ENCODE data around the gene MCRIP2. TPM values are rescaled to one million over a fixed set of nuclear protein-coding genes. Genes with fewer than 3 reads are reported as not detected.

Gene MCRIP2
- total RNA-seq, 1 experiment from 2014 or later = 22.4 TPM

DNA sequence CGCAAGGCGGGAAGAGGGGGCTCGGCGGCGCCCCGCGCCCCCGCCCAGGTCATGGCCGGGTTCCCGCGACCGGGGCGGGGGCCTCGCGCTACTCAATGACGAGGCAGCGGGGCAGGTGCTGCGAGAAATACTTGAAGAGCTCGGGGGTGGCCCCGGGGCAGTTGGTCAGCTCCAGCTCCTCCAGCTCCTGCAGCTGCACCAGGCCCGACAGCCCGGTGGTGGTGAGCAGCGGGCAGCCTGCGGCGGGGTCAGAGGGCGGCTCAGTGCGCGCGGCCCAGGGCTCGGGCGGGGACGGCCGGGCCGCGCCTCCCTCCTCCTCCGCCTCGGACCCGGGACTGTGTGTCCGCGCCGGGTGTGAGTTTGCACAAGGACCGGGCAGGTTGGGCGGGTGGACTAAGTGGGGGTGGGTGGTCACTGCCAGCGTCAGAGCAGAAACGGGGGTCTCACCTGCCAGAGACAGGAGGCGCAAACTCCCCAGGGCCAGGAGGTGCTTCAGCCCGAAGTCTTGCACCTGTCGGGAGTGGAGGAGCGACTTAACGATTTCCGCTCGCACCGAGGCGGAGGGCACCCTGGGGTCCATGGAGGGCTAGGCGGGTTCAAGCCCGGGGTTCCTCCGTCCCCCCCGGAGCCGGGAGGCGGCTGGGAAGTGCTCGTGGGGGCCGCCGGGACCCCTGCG lies 52.7 kb downstream of the MCRIP2 start:
- Histone ChIP-seq H3K27me3 (replicated peaks; ENCODE audit: insufficient read depth, low read depth, low read length, poor library complexity) (peaks cover 44% of the 10 kb centered on the region), H3K4me1 (ENCODE audit: insufficient read depth, low read length, poor library complexity, severe bottlenecking) (peaks cover 16% of the 10 kb centered on the region), H3K36me3 (ENCODE audit: insufficient read depth, low read length, poor library complexity, severe bottlenecking) (no peaks in the 10 kb centered on the region), H3K27ac (ENCODE audit: low read depth, low read length, poor library complexity, severe bottlenecking) (no peak overlapping the region), H3K4me3 (ENCODE audit: low read depth, low read length, poor library complexity, severe bottlenecking) (peak overlapping the region; percentile 35), H3K9me3 (ENCODE audit: low read depth, low read length, poor library complexity, severe bottlenecking) (no peaks in the 10 kb centered on the region)
- BruUV-seq (replicated peaks) = no TSS peak
- POLR2A ChIA-PET (ENCODE audit: low non-redundant PET) = no interaction called here
- TF ChIP-seq CTCF (conservative IDR thresholded peaks at IDR 0.05; ENCODE audit: low read depth, low read length) (no peak), EZH2 (IDR thresholded peaks at IDR 0.05; ENCODE audit: borderline replicate concordance, low read depth, low read length, poor library complexity, severe bottlenecking) (peak; percentile 70)
- intact Hi-C loops (cut with micrococcal nuclease; ENCODE audit: unreplicated experiment) = no loop called here
- CTCF ChIA-PET = interaction anchor here (1.4 kb wide), 1 partner anchor 18 kb away, joined by 3 read pairs; no protein-coding TSS in a partner anchor
- DNase-seq (ENCODE audit: low spot score) = no peak

GRCh38 chr16:694863-695354 lies 53.3 kb downstream of the MCRIP2 start:
- Histone ChIP-seq H3K27ac (ENCODE audit: low read depth, low read length, poor library complexity, severe bottlenecking) (no peak overlapping the region), H3K27me3 (replicated peaks; ENCODE audit: insufficient read depth, low read depth, low read length, poor library complexity) (peaks cover 50% of the 10 kb centered on the region), H3K9me3 (ENCODE audit: low read depth, low read length, poor library complexity, severe bottlenecking) (no peaks in the 10 kb centered on the region), H3K4me1 (ENCODE audit: insufficient read depth, low read length, poor library complexity, severe bottlenecking) (peaks cover 14% of the 10 kb centered on the region), H3K36me3 (ENCODE audit: insufficient read depth, low read length, poor library complexity, severe bottlenecking) (no peaks in the 10 kb centered on the region), H3K4me3 (ENCODE audit: low read depth, low read length, poor library complexity, severe bottlenecking) (peak overlapping the region; percentile 35)
- no TSS peak for BruUV-seq (replicated peaks)
- POLR2A ChIA-PET (ENCODE audit: low non-redundant PET) = no interaction called here
- TF ChIP-seq CTCF (conservative IDR thresholded peaks at IDR 0.05; ENCODE audit: low read depth, low read length) = no peak
- TF ChIP-seq EZH2 (IDR thresholded peaks at IDR 0.05; ENCODE audit: borderline replicate concordance, low read depth, low read length, poor library complexity, severe bottlenecking) = no peak
- CTCF ChIA-PET = no interaction called here
- DNase-seq (ENCODE audit: low spot score) = no peak
- intact Hi-C loops (cut with micrococcal nuclease; ENCODE audit: unreplicated experiment) = no loop called here

- POLR2A ChIA-PET (ENCODE audit: low non-redundant PET) = interaction anchor here (0.6 kb wide), 1 partner anchor 14 kb away, joined by 3 read pairs; no protein-coding TSS in a partner anchor
- peak overlapping the region; percentile 38 for H3K4me3 ChIP-seq (ENCODE audit: low read depth, low read length, poor library complexity, severe bottlenecking)
Observed at GRCh38 chr16:695355-696089, 53.9 kb downstream of the MCRIP2 start.

More at GRCh38 chr16:695355-696089, 53.9 kb downstream of the MCRIP2 start:
- Histone ChIP-seq H3K27ac (ENCODE audit: low read depth, low read length, poor library complexity, severe bottlenecking) (no peak overlapping the region), H3K4me1 (ENCODE audit: insufficient read depth, low read length, poor library complexity, severe bottlenecking) (peaks cover 14% of the 10 kb centered on the region), H3K9me3 (ENCODE audit: low read depth, low read length, poor library complexity, severe bottlenecking) (no peaks in the 10 kb centered on the region), H3K36me3 (ENCODE audit: insufficient read depth, low read length, poor library complexity, severe bottlenecking) (no peaks in the 10 kb centered on the region), H3K27me3 (replicated peaks; ENCODE audit: insufficient read depth, low read depth, low read length, poor library complexity) (peaks cover 56% of the 10 kb centered on the region)
- BruUV-seq (replicated peaks) = no TSS peak
- TF ChIP-seq EZH2 (IDR thresholded peaks at IDR 0.05; ENCODE audit: borderline replicate concordance, low read depth, low read length, poor library complexity, severe bottlenecking) (no peak), CTCF (conservative IDR thresholded peaks at IDR 0.05; ENCODE audit: low read depth, low read length) (no peak)
- CTCF ChIA-PET = interaction anchor here (0.7 kb wide), 1 partner anchor 29 kb away, joined by 3 read pairs; no protein-coding TSS in a partner anchor
- intact Hi-C loops (cut with micrococcal nuclease; ENCODE audit: unreplicated experiment) = no loop called here
- peak; percentile 37 for DNase-seq (ENCODE audit: low spot score)

Other genes with a start within 250 kb of the MCRIP2 start
- 261 and 321 TPM in 2 replicates for gene NME4, start 244.6 kb upstream of the MCRIP2 start, total RNA-seq (2021)
- 27.5 and 28.7 TPM in 2 replicates for gene DECR2, start 239.9 kb upstream of the MCRIP2 start, total RNA-seq (2021)
- gene RAB11FIP3, start 216.2 kb upstream of the MCRIP2 start, total RNA-seq (2021) = 44.8 and 44.9 TPM in 2 replicates
- gene CAPN15, start 114.1 kb upstream of the MCRIP2 start, total RNA-seq (2021) = 77.7 and 91.2 TPM in 2 replicates
- 0.13 TPM in 1 of 2 replicates, not detected in the other for gene PRR35, start 81.4 kb upstream of the MCRIP2 start, total RNA-seq (2021)
- gene NHLRC4, start 74.8 kb upstream of the MCRIP2 start, total RNA-seq (2021) = 0.21 and 0.52 TPM in 2 replicates
- 59.4 and 65.7 TPM in 2 replicates for gene PIGQ, start 71.9 kb upstream of the MCRIP2 start, total RNA-seq (2021)
- 19.9 and 20.6 TPM in 2 replicates for gene RAB40C, start 51.8 kb upstream of the MCRIP2 start, total RNA-seq (2021)
- 1.7 and 1.8 TPM in 2 replicates for gene WFIKKN1, start 10.8 kb upstream of the MCRIP2 start, total RNA-seq (2021)
- 136 and 138 TPM in 2 replicates for gene METTL26, start 5.5 kb upstream of the MCRIP2 start, total RNA-seq (2021)
- 143 and 147 TPM in 2 replicates for gene WDR90, start 7.5 kb downstream of the MCRIP2 start, total RNA-seq (2021)
- gene RHOT2, start 26.3 kb downstream of the MCRIP2 start, total RNA-seq (2021) = 184 and 193 TPM in 2 replicates
- 1.5 and 2.3 TPM in 2 replicates for gene RHBDL1, start 33.8 kb downstream of the MCRIP2 start, total RNA-seq (2021)
- gene STUB1, start 38.6 kb downstream of the MCRIP2 start, total RNA-seq (2021) = 88.2 and 95.2 TPM in 2 replicates
- 78.1 and 87.1 TPM in 2 replicates for gene JMJD8, start 42.5 kb downstream of the MCRIP2 start, total RNA-seq (2021)
- 17.7 and 18.2 TPM in 2 replicates for gene WDR24, start 48.6 kb downstream of the MCRIP2 start, total RNA-seq (2021)
- 1.1 and 2.7 TPM in 2 replicates for gene FBXL16, start 64.0 kb downstream of the MCRIP2 start, total RNA-seq (2021)
- 0.86 and 1.8 TPM in 2 replicates for gene METRN, start 73.3 kb downstream of the MCRIP2 start, total RNA-seq (2021)
- 21.2 and 26.0 TPM in 2 replicates for gene ANTKMT, start 79.3 kb downstream of the MCRIP2 start, total RNA-seq (2021)
- 0.28 and 1.4 TPM in 2 replicates for gene CCDC78, start 84.6 kb downstream of the MCRIP2 start, total RNA-seq (2021)
- gene HAGHL, start 85.3 kb downstream of the MCRIP2 start, total RNA-seq (2021) = 2.5 and 3.5 TPM in 2 replicates
- gene CIAO3, start 99.2 kb downstream of the MCRIP2 start, total RNA-seq (2021) = 48.4 and 50.0 TPM in 2 replicates
- gene MSLN, start 118.9 kb downstream of the MCRIP2 start, total RNA-seq (2021) = not detected in 2 replicates
- gene RPUSD1, start 146.6 kb downstream of the MCRIP2 start, total RNA-seq (2021) = 36.1 and 41.1 TPM in 2 replicates
- gene CHTF18, start 146.8 kb downstream of the MCRIP2 start, total RNA-seq (2021) = 124 and 125 TPM in 2 replicates
- not detected in 2 replicates for gene GNG13, start 158.9 kb downstream of the MCRIP2 start, total RNA-seq (2021)

All from A673 (cell line).